Measurements from ENCODE around the gene COL19A1.

The COL19A1 gene

GRCh38 chr6:70124443-70124842, 258.1 kb downstream of the COL19A1 start:
- Histone ChIP-seq H3K9ac (ENCODE audit: low read depth, low read length, poor library complexity, severe bottlenecking) (no peak overlapping the region), H2AFZ (ENCODE audit: low read length) (no peak overlapping the region), H3K79me2 (ENCODE audit: insufficient read depth, low read length) (no peaks in the 10 kb centered on the region), H3F3A (ENCODE audit: low read depth) (no peaks in the 10 kb centered on the region), H4K20me1 (ENCODE audit: insufficient read depth, low read length, poor library complexity, severe bottlenecking) (no peaks in the 10 kb centered on the region), H3K4me1 (ENCODE audit: insufficient read depth, low read length, poor library complexity, severe bottlenecking) (peaks cover 11% of the 10 kb centered on the region), H3K36me3 (ENCODE audit: insufficient read depth, low read length) (no peaks in the 10 kb centered on the region), H3K9me3 (ENCODE audit: insufficient read depth, low read depth, low read length) (no peaks in the 10 kb centered on the region), H3K4me2 (ENCODE audit: low read depth, low read length, poor library complexity, severe bottlenecking) (no peak overlapping the region), H3K27me3 (ENCODE audit: insufficient read depth, low read length, poor library complexity, severe bottlenecking) (no peaks in the 10 kb centered on the region), H3K9me2 (replicated peaks; ENCODE audit: low read depth, low read length) (no peaks in the 10 kb centered on the region), H3K4me3 (ENCODE audit: low read length, poor library complexity, severe bottlenecking) (no peak overlapping the region)
- TF ChIP-seq EZH2phosphoT487 (IDR thresholded peaks at IDR 0.05; ENCODE audit: borderline replicate concordance) (no peak), CTCF (conservative IDR thresholded peaks at IDR 0.05; ENCODE audit: low read length) (no peak)

GRCh38 chr6:70124882-70125545, 258.7 kb downstream of the COL19A1 start:
- TF ChIP-seq CTCF (conservative IDR thresholded peaks at IDR 0.05; ENCODE audit: low read length): no peak
- no peak for TF ChIP-seq EZH2phosphoT487 (IDR thresholded peaks at IDR 0.05; ENCODE audit: borderline replicate concordance)
- Histone ChIP-seq H3K4me1 (ENCODE audit: insufficient read depth, low read length, poor library complexity, severe bottlenecking) (peaks cover 11% of the 10 kb centered on the region), H4K20me1 (ENCODE audit: insufficient read depth, low read length, poor library complexity, severe bottlenecking) (no peaks in the 10 kb centered on the region), H3K36me3 (ENCODE audit: insufficient read depth, low read length) (no peaks in the 10 kb centered on the region), H3K79me2 (ENCODE audit: insufficient read depth, low read length) (no peaks in the 10 kb centered on the region), H3K4me3 (ENCODE audit: low read length, poor library complexity, severe bottlenecking) (no peak overlapping the region), H3K9me3 (ENCODE audit: insufficient read depth, low read depth, low read length) (no peaks in the 10 kb centered on the region), H2AFZ (ENCODE audit: low read length) (no peak overlapping the region), H3K9me2 (replicated peaks; ENCODE audit: low read depth, low read length) (no peaks in the 10 kb centered on the region), H3K27me3 (ENCODE audit: insufficient read depth, low read length, poor library complexity, severe bottlenecking) (no peaks in the 10 kb centered on the region), H3K9ac (ENCODE audit: low read depth, low read length, poor library complexity, severe bottlenecking) (no peak overlapping the region), H3F3A (ENCODE audit: low read depth) (no peaks in the 10 kb centered on the region), H3K4me2 (ENCODE audit: low read depth, low read length, poor library complexity, severe bottlenecking) (no peak overlapping the region)

GRCh38 chr6:70125602-70126001, 259.2 kb downstream of the COL19A1 start:
- Histone ChIP-seq H2AFZ (ENCODE audit: low read length) (no peak overlapping the region), H3K9me3 (ENCODE audit: insufficient read depth, low read depth, low read length) (no peaks in the 10 kb centered on the region), H3K4me1 (ENCODE audit: insufficient read depth, low read length, poor library complexity, severe bottlenecking) (peaks cover 11% of the 10 kb centered on the region), H3K79me2 (ENCODE audit: insufficient read depth, low read length) (no peaks in the 10 kb centered on the region), H3F3A (ENCODE audit: low read depth) (no peaks in the 10 kb centered on the region), H3K9me2 (replicated peaks; ENCODE audit: low read depth, low read length) (no peaks in the 10 kb centered on the region), H3K36me3 (ENCODE audit: insufficient read depth, low read length) (no peaks in the 10 kb centered on the region), H3K9ac (ENCODE audit: low read depth, low read length, poor library complexity, severe bottlenecking) (no peak overlapping the region), H3K4me3 (ENCODE audit: low read length, poor library complexity, severe bottlenecking) (no peak overlapping the region), H4K20me1 (ENCODE audit: insufficient read depth, low read length, poor library complexity, severe bottlenecking) (no peaks in the 10 kb centered on the region), H3K4me2 (ENCODE audit: low read depth, low read length, poor library complexity, severe bottlenecking) (no peak overlapping the region), H3K27me3 (ENCODE audit: insufficient read depth, low read length, poor library complexity, severe bottlenecking) (no peaks in the 10 kb centered on the region)
- TF ChIP-seq CTCF (conservative IDR thresholded peaks at IDR 0.05; ENCODE audit: low read length): no peak

All from Loucy (cell line).